Measurements from ENCODE around the gene CATSPERD. TPM values are rescaled to one million over a fixed set of nuclear protein-coding genes. Genes with fewer than 3 reads are reported as not detected.

The CATSPERD gene
- polyA plus RNA-seq, 3 donors, result not detected

DNA sequence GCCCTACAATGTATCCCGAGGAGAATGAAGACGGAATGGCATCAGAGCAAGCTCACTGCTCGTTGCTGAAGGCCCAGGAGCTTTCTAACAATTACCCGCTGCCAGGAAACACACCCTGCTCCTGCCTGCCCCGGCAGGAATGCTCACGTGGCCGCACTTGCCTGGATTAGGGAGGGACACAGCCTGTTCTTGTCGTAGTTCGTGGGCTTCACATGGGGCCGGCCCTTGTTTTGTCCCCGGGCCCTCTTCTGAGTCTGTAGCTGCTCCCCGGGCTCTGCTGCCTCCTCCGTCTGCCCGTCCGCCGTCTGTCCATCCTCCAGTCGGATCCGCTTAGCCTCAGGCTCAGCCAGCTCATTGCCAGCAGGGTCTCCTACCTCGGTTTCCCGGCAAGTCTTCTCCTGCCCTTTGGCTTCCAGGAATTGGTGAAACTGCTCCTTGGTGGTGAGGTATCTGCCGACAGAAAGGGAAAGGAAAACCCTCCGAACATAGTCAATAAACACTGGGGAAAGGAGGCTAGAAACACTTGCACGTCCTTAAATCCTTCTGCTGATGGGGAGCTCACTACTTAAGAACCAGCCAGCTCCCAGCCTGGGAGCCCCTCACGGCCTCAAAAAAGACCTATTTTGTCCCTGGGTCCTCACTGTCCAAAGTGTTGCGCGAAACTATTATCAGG lies 69.6 kb downstream of the CATSPERD start:
- H3K4me3 Mint-ChIP-seq, result peak overlapping the region; percentile 100
- peak overlapping the region; percentile 100 for H3K27ac Mint-ChIP-seq
- Histone ChIP-seq H4K20me1 (ENCODE audit: insufficient read depth, low read length) (peaks cover 22% of the 10 kb centered on the region), H3K27ac (ENCODE audit: low read depth in 1 of 2, low read length in 2 of 2) (peak overlapping the region; percentile 91 to 97), H3K36me3 (replicated peaks in 1 of 2; ENCODE audit: control insufficient read depth in 1 of 2, insufficient read depth in 2 of 2, low read length in 2 of 2) (peaks cover 48 to 51% of the 10 kb centered on the region in 2 donors), H3K9ac (ENCODE audit: insufficient read depth, low read length, poor library complexity, severe bottlenecking) (peak overlapping the region; percentile 91), H3K4me2 (replicated peaks; ENCODE audit: extremely low read depth, low read length, poor library complexity, severe bottlenecking) (peak overlapping the region; percentile 82), H3K27me3 (ENCODE audit: control insufficient read depth in 2 of 2, insufficient read depth in 2 of 2, low read length in 2 of 2) (no peaks in the 10 kb centered on the region), H3K4me1 (ENCODE audit: control insufficient read depth in 1 of 2, insufficient read depth in 2 of 2, low read length in 2 of 2) (peaks cover 6 to 21% of the 10 kb centered on the region in 2 donors), H3K4me3 (replicated peaks in 1 of 3; ENCODE audit: low read depth in 2 of 3, low read length in 3 of 3) (peak overlapping the region in 2 of 3 experiments; percentile 67 to 86), H3K9me3 (replicated peaks in 1 of 2; ENCODE audit: control insufficient read depth in 1 of 2, insufficient read depth in 1 of 2, low read length in 2 of 2) (peaks cover 0 to 7% of the 10 kb centered on the region in 2 donors), H2AFZ (ENCODE audit: insufficient read depth, low read depth, low read length, poor library complexity, severe bottlenecking) (no peak overlapping the region), H3K79me2 (ENCODE audit: insufficient read depth, low read length) (peaks cover 8% of the 10 kb centered on the region)
- TF ChIP-seq, protein P1, sequence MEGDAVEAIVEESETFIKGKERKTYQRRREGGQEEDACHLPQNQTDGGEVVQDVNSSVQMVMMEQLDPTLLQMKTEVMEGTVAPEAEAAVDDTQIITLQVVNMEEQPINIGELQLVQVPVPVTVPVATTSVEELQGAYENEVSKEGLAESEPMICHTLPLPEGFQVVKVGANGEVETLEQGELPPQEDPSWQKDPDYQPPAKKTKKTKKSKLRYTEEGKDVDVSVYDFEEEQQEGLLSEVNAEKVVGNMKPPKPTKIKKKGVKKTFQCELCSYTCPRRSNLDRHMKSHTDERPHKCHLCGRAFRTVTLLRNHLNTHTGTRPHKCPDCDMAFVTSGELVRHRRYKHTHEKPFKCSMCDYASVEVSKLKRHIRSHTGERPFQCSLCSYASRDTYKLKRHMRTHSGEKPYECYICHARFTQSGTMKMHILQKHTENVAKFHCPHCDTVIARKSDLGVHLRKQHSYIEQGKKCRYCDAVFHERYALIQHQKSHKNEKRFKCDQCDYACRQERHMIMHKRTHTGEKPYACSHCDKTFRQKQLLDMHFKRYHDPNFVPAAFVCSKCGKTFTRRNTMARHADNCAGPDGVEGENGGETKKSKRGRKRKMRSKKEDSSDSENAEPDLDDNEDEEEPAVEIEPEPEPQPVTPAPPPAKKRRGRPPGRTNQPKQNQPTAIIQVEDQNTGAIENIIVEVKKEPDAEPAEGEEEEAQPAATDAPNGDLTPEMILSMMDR (IDR thresholded peaks at IDR 0.05), result no peak
- WGBS (ENCODE audit: insufficient coverage), result 87% methylated on average over 24 of the region's 26 CpGs
- no peak for DNase-seq
- peaks cover 37 to 50% of the 10 kb centered on the region in 2 donors for H3K36me3 Mint-ChIP-seq
- intact Hi-C loops (cut with micrococcal nuclease), result loop anchor here (2.0 to 10.0 kb wide), 7 partner anchors 68 to 167 kb away; partner anchors contain the start of genes CATSPERD (in 2 of the 2), LONP1 (in 2 of the 2), VMAC (in 2 of the 2) and HSD11B1L (in 1 of the 2)
- peaks cover 10% of the 10 kb centered on the region for H3K4me1 Mint-ChIP-seq
- peaks cover 0 to 7% (median 0%) of the 10 kb centered on the region in 7 donors for H3K9me3 Mint-ChIP-seq
- H3K27me3 Mint-ChIP-seq (ENCODE audit: low read depth in 3 of 3), result peaks cover 1 to 3% (median 3%) of the 10 kb centered on the region in 3 donors

DNA sequence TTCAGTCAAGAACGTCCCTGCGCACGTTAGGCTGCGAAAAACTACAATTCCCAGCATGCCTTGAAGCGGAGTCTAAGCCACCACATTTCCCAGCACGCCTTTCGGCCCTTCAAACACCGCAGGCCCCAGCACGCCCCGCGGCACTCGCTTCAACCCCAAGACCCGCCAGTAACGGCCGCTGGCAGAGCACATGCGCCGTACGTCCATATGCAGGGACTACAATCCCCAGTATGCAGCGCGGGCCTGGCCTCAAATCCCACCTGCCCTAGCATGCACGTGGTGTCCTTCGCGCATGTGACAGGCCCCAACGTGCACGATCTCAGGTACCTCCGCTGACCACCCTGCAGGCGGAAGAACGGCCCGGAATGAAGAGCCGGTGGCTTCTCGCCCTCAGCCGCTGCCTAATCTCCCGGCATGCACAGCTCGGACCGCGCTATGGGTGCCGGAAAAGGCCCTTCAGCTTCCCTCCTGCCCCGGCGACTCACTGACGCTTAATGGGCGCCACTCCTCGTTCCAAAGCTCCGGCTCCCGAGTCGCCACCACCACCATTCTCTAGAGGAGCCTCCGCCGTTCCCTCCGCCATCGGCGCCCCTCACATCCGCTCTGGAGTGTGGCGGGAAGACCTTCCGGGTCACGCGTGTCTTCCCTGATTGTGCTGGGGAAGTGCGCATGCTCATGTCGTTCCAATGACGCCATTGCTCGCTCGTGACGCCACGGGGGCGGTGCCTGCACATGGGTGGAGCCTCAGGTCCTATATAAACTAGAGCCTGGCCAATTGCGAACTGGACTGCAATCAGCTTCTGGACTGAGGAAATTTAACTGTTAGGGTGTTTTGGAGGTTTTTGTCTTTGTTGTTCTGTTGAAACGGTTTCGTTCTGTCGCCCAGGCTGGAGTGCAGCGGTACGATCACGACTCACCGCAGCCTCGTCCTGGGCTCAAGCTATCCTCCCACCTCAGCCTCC lies 70.4 kb downstream of the CATSPERD start, which contains the start of gene DUS3L:
TSS of gene DUS3L (minus strand) at position 605 of the 962 bp plus-strand sequence. CDS start at position 583, 22 bp downstream.
- peak within 1 kb of the TSS; percentile 90 for H2AFZ ChIP-seq (ENCODE audit: insufficient read depth, low read depth, low read length, poor library complexity, severe bottlenecking)

More for the DNA sequence above, 70.4 kb downstream of the CATSPERD start, which contains the start of gene DUS3L:
- no peaks in the 10 kb centered on the region for H3K27me3 ChIP-seq (ENCODE audit: control insufficient read depth in 2 of 2, insufficient read depth in 2 of 2, low read length in 2 of 2)
- H3K36me3 ChIP-seq (replicated peaks in 1 of 2; ENCODE audit: control insufficient read depth in 1 of 2, insufficient read depth in 2 of 2, low read length in 2 of 2), result peaks cover 40 to 43% of the 10 kb centered on the region in 2 donors
- Mint-ChIP-seq H3K27me3 (ENCODE audit: low read depth in 3 of 3) (peaks cover 1 to 3% (median 3%) of the 10 kb centered on the region in 3 donors), H3K27ac (peak within 1 kb of the TSS; percentile 100), H3K4me1 (peaks cover 10% of the 10 kb centered on the region), H3K4me3 (peak within 1 kb of the TSS; percentile 100), H3K36me3 (peaks cover 33 to 43% of the 10 kb centered on the region in 2 donors), H3K9me3 (peaks cover 0 to 7% (median 0%) of the 10 kb centered on the region in 7 donors)
- peaks cover 8% of the 10 kb centered on the region for H3K79me2 ChIP-seq (ENCODE audit: insufficient read depth, low read length)
- H4K20me1 ChIP-seq (ENCODE audit: insufficient read depth, low read length), result peaks cover 22% of the 10 kb centered on the region
- H3K4me1 ChIP-seq (ENCODE audit: control insufficient read depth in 1 of 2, insufficient read depth in 2 of 2, low read length in 2 of 2), result peaks cover 6 to 21% of the 10 kb centered on the region in 2 donors
- H3K4me3 ChIP-seq (replicated peaks in 1 of 3; ENCODE audit: low read depth in 2 of 3, low read length in 3 of 3), result peak within 1 kb of the TSS; percentile 47 to 86 (median 67)
- 5% methylated on average over 64 of the region's 72 CpGs for WGBS (ENCODE audit: insufficient coverage)
- DNase-seq, result peak; percentile 96 to 97 (median 96)
- peak within 1 kb of the TSS; percentile 82 for H3K4me2 ChIP-seq (replicated peaks; ENCODE audit: extremely low read depth, low read length, poor library complexity, severe bottlenecking)
- TF ChIP-seq, protein P1 (IDR thresholded peaks at IDR 0.05), result no peak
- peak within 1 kb of the TSS; percentile 91 to 97 for H3K27ac ChIP-seq (ENCODE audit: low read depth in 1 of 2, low read length in 2 of 2)
- H3K9ac ChIP-seq (ENCODE audit: insufficient read depth, low read length, poor library complexity, severe bottlenecking), result peak within 1 kb of the TSS; percentile 91
- intact Hi-C loops (cut with micrococcal nuclease), result loop anchor here (2.0 to 10.0 kb wide), 7 partner anchors 69 to 168 kb away; partner anchors contain the start of genes CATSPERD (in 2 of the 2), LONP1 (in 2 of the 2), VMAC (in 2 of the 2) and HSD11B1L (in 1 of the 2)
- H3K9me3 ChIP-seq (replicated peaks in 1 of 2; ENCODE audit: control insufficient read depth in 1 of 2, insufficient read depth in 1 of 2, low read length in 2 of 2), result peaks cover 0 to 7% of the 10 kb centered on the region in 2 donors
